Lung (tissue), 12 donors: Measurements from ENCODE around the gene ADGRG6. TPM values are rescaled to one million over a fixed set of nuclear protein-coding genes. Genes with fewer than 3 reads are reported as not detected.

ENCODE experiments used
- ATAC-seq: fragments of 200-7000 bp; cut with Tn5 transposase; one replicate; pipeline ENCODE4 v1.9.1; 2020; ENCODE audit warnings: moderate number of reproducible peaks; ENCODE audit not compliant: insufficient read depth, low FRiP score
- DNase-seq, 3 donors: peaks; one replicate each; pipeline ENCODE4 v3.0.0-alpha.2; 2013 to 2017
- H3K27ac ChIP-seq, 2 donors: one replicate each; pipeline ENCODE4 v1.5.1; 2013; ENCODE audit warnings: mild to moderate bottlenecking in 2 of 2, moderate library complexity in 2 of 2, control low read depth in 1 of 2, inconsistent platforms in 1 of 2, low read depth in 1 of 2, low read length in 1 of 2
- H3K27me3 ChIP-seq, 3 donors: one replicate each; pipeline ENCODE4 v1.5.1; 2013; ENCODE audit warnings: low read length in 2 of 3; ENCODE audit not compliant: control insufficient read depth in 3 of 3, insufficient read depth in 3 of 3
- H3K36me3 ChIP-seq, 4 donors: one replicate each; pipeline ENCODE4 v1.5.1; 2013; ENCODE audit warnings: low read length in 4 of 4, mild to moderate bottlenecking in 1 of 4, moderate library complexity in 1 of 4; ENCODE audit not compliant: control insufficient read depth in 4 of 4, insufficient read depth in 4 of 4
- H3K4me1 ChIP-seq, 5 donors: one replicate each; pipeline ENCODE4 v1.5.1; 2013; ENCODE audit warnings: low read length in 5 of 5, mild to moderate bottlenecking in 2 of 5, moderate library complexity in 1 of 5; ENCODE audit not compliant: control insufficient read depth in 5 of 5, insufficient read depth in 5 of 5
- H3K4me3 ChIP-seq: one replicate; pipeline ENCODE4 v1.5.1; 2013; ENCODE audit warnings: mild to moderate bottlenecking, control low read depth, moderate library complexity
- H3K9ac ChIP-seq, 2 donors: one replicate each; pipeline ENCODE4 v1.5.1; 2013; ENCODE audit warnings: low read length in 2 of 2, control low read depth in 1 of 2; ENCODE audit not compliant: insufficient read depth in 1 of 2
- H3K9me3 ChIP-seq, 4 donors: one replicate each; pipeline ENCODE4 v1.5.1; 2013; ENCODE audit warnings: low read length in 3 of 4, mild to moderate bottlenecking in 1 of 4, moderate library complexity in 1 of 4; ENCODE audit not compliant: control insufficient read depth in 4 of 4, insufficient read depth in 3 of 4
- CTCF ChIP-seq: IDR thresholded peaks from 2 replicates; pipeline ENCODE4 v1.5.1; 2012; ENCODE audit warnings: mild to moderate bottlenecking; ENCODE audit errors: control extremely low read depth, extremely low read depth
- WGBS, 2 donors: extraction: QIAGEN DNeasy Blood & Tissue Kit; methylation state at CpG; one replicate each; pipeline ENCODE4 v1.1.7; 2013; 5-methylcytosine and 5-hydroxymethylcytosine counted together
- polyA plus RNA-seq, 2 donors: library from polyadenylated mRNA; stranded (reverse); fragments of 200-250 nt; gene quantifications; one replicate each; pipeline ENCODE4 v1.2.1, GENCODE V29; 2013
- total RNA-seq, 2 donors: library from RNA; depleted of rRNA in 1 of 2; stranded (reverse); fragments of >200 nt in 1 of 2; gene quantifications; one replicate each; pipeline ENCODE4 v1.2.1, GENCODE V29; 2014 to 2021
- donor health status: control.
- donor health status: control.
- donor health status: Bipolar disorder and iron deficiency.
- donor health status: healthy.
- donor health status: DM: yes; HTN: yes; CAD: no.

Gene ADGRG6
- total and polyA plus RNA-seq, 4 donors, result 6.4 to 177 (median 12.9) TPM

DNA sequence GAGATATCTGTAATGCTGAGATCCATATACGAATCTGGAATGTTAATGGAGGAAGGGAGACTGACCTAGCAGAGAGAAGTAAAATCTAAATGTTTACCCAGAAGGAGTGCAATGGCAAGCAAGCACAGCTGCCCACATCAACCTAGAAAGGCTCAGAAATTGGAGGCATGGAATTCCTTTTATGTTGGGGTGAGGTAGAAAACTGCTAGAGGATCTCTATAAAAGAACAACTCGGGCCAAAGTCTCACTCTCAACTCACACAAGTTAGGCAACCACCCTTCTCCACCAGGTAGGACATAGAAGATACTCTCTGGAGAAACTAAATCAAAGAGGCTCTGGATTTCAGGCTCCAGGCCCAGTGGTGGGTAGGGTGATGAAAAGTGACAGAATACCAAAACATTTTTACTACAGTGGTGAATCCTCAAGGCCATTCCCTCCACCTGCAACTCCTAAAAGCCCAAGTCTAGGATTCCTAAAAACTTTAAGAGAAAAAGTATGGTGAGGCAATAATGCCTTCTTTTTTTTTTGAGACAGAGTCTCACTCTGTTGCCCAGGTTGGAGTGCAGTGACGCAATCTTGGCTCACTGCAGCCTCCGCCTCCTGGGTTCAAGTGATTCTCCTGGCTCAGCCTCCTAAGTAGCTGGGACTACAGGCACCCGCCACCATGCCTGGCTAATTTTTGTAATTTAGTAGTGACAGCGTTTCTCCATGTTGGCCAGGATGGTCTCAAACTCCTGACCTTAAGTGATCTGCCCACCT lies 9.5 kb upstream of the ADGRG6 start:
- TF ChIP-seq CTCF, result no peak
- H3K9ac ChIP-seq, result no peak overlapping the region
- DNase-seq (no peak), ATAC-seq (no peak)
- no peaks in the 10 kb centered on the region for H3K36me3 ChIP-seq
- WGBS, 2 donors, result 89 to 90% methylated on average over 6 of the region's 6 CpGs
- H3K27ac ChIP-seq, result no peak overlapping the region
- no peaks in the 10 kb centered on the region for H3K27me3 ChIP-seq
- peaks cover 0 to 3% (median 0%) of the 10 kb centered on the region in 5 donors for H3K4me1 ChIP-seq
- H3K9me3 ChIP-seq, result no peaks in the 10 kb centered on the region
- no peak overlapping the region for H3K4me3 ChIP-seq

GRCh38 chr6:142293121-142293520 lies 8.7 kb upstream of the ADGRG6 start:
- no peak for ATAC-seq
- Histone ChIP-seq H3K27ac (no peak overlapping the region), H3K9ac (no peak overlapping the region), H3K9me3 (no peaks in the 10 kb centered on the region), H3K4me1 (peaks cover 0 to 3% (median 0%) of the 10 kb centered on the region in 5 donors), H3K36me3 (no peaks in the 10 kb centered on the region), H3K4me3 (no peak overlapping the region), H3K27me3 (no peaks in the 10 kb centered on the region)
- no peak for DNase-seq
- no peak for TF ChIP-seq CTCF
- WGBS, 2 donors, result 95 to 97% methylated on average over 2 of the region's 2 CpGs

- no peak for TF ChIP-seq CTCF
- Histone ChIP-seq H3K27me3 (no peaks in the 10 kb centered on the region), H3K4me1 (peaks cover 0 to 5% (median 0%) of the 10 kb centered on the region in 5 donors), H3K9ac (no peak overlapping the region), H3K9me3 (no peaks in the 10 kb centered on the region), H3K36me3 (no peaks in the 10 kb centered on the region), H3K27ac (no peak overlapping the region), H3K4me3 (no peak overlapping the region)
- no peak for ATAC-seq
- 74 to 79% methylated on average over 1 of the region's 1 CpG for WGBS, 2 donors
- DNase-seq, result no peak
Measured at GRCh38 chr6:142294679-142295078, 7.1 kb upstream of the ADGRG6 start.
